ENCODE results near the gene EDC4.
"Not testable (repeated sequence)": the region's sequence is repeated elsewhere in the genome, so short reads cannot be mapped to it uniquely, and the experiment has no call there.

The EDC4 gene

DNA sequence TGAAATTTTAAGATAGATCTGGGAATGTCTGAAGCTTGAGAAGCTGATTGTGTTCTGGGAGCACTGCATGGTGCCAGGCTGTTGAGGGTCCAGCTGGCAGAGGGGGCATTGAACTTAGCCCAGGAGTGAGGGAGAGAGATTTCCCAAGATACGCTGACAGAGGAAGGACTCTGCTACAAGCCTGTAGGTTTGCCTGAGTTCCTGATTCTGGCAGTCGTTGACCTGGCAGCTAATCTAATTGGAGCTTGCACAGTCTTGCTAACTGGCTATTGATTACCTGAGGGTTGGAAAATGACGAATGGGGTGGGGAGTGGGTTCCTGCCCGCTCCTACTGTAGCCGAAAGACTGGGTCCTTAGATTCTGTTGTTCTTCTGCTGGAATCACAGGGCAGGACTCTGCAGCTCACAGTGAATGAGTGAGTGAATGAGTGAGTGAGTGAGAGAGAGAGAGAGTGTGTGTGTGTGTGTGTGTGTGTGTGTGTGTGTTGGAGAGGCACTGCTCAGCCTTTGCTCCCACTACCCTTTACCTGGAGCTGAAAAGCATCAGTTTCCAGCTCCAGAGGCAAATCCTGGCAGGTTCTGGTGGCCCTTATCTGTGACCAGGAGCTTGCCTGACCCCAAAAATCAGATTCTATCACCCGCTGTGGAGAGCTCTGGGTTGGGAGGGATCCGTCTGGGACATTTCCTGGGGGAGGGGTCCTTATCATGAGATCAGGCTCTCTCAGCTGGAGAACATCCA is 42.1 kb downstream of the EDC4 start:
- no peaks in the 10 kb centered on the region for H3K27me3 ChIP-seq (ENCODE audit: control insufficient read depth, insufficient read depth, low read length)
- H3K9me3 ChIP-seq (ENCODE audit: control insufficient read depth, insufficient read depth, low read length) = no peaks in the 10 kb centered on the region
- peak overlapping the region; percentile 8; the same call in 1 of the 2 replicates for H3K9ac ChIP-seq (ENCODE audit: low read depth, low read length)
- no peak overlapping the region for H3K4me3 ChIP-seq (ENCODE audit: low read depth, low read length)
- H3K4me1 ChIP-seq (ENCODE audit: control insufficient read depth, insufficient read depth, low read length) = peaks cover 16% of the 10 kb centered on the region
- H3K27ac ChIP-seq (ENCODE audit: low read depth, low read length) = peak overlapping the region; percentile 50
- H3K36me3 ChIP-seq (ENCODE audit: control insufficient read depth, insufficient read depth, low read length) = peaks cover 24% of the 10 kb centered on the region

DNA sequence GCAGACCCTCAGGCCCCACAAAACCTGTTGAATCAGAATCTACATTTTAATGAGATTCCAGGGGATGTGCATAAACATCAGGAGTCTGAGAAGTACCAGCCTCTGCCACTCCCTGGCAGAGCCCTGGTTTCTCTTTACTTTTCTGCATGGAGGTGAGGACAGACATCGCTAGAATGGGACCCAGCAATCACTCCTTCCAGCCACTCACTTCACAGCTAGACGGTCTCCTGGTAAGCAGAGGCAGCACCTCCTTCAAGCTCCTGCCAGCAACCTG is 42.6 kb downstream of the EDC4 start:
- peaks cover 16% of the 10 kb centered on the region for H3K4me1 ChIP-seq (ENCODE audit: control insufficient read depth, insufficient read depth, low read length)
- not testable (repeated sequence) for H3K4me3 ChIP-seq (ENCODE audit: low read depth, low read length); H3K27me3 ChIP-seq (ENCODE audit: control insufficient read depth, insufficient read depth, low read length); H3K9me3 ChIP-seq (ENCODE audit: control insufficient read depth, insufficient read depth, low read length); H3K9ac ChIP-seq (ENCODE audit: low read depth, low read length)
- H3K36me3 ChIP-seq (ENCODE audit: control insufficient read depth, insufficient read depth, low read length) = peaks cover 19% of the 10 kb centered on the region
- peak overlapping the region; percentile 50 for H3K27ac ChIP-seq (ENCODE audit: low read depth, low read length)

DNA sequence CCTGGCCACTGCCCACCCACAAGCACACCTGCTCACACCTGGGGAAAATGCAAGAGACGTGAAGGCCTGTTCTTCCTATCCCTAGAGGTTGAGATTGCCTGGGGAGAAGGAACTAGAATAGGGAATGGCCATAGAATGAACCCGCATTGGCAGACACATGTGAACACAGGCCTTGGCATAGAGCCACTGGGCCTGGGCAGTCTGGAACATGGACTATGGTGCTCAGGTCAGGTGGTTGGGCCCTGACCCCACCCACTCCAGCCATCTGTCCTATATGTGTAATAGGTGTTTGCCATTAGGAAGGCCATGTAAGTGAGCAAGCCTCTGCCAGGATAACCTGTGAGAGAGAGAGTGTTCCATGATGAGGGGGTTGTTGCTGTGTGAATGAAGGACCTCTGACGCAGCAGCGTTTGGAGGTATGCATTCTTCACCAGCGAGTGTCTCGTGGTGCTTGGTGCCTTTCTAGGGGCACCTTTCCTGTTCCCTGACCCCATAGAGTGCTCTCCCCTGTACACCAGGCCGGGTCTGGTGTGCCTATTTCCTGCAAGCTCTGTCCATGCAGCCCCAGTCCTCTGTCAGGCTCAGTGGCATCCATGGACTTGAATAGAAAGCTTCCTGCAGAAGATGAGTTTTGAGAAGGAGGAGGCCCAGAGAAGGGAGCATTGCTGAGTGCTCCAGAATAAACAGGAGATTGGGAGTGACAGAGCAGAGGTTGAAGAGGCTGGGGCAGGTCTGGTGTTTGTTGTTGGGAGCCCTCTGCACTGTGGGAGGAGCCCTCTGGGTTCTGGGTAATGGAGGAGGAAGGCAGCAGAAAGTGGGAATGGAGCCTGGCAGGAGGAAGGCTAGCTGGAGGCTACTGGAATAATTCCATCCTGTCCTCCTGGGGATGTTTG is 43.2 kb downstream of the EDC4 start:
- no peak overlapping the region for H3K4me3 ChIP-seq (ENCODE audit: low read depth, low read length)
- H3K4me1 ChIP-seq (ENCODE audit: control insufficient read depth, insufficient read depth, low read length) = peaks cover 16% of the 10 kb centered on the region
- peaks cover 16% of the 10 kb centered on the region for H3K36me3 ChIP-seq (ENCODE audit: control insufficient read depth, insufficient read depth, low read length)
- H3K9me3 ChIP-seq (ENCODE audit: control insufficient read depth, insufficient read depth, low read length) = no peaks in the 10 kb centered on the region
- no peaks in the 10 kb centered on the region for H3K27me3 ChIP-seq (ENCODE audit: control insufficient read depth, insufficient read depth, low read length)
- H3K27ac ChIP-seq (ENCODE audit: low read depth, low read length) = peak overlapping the region; percentile 50
- H3K9ac ChIP-seq (ENCODE audit: low read depth, low read length) = no peak overlapping the region

DNA sequence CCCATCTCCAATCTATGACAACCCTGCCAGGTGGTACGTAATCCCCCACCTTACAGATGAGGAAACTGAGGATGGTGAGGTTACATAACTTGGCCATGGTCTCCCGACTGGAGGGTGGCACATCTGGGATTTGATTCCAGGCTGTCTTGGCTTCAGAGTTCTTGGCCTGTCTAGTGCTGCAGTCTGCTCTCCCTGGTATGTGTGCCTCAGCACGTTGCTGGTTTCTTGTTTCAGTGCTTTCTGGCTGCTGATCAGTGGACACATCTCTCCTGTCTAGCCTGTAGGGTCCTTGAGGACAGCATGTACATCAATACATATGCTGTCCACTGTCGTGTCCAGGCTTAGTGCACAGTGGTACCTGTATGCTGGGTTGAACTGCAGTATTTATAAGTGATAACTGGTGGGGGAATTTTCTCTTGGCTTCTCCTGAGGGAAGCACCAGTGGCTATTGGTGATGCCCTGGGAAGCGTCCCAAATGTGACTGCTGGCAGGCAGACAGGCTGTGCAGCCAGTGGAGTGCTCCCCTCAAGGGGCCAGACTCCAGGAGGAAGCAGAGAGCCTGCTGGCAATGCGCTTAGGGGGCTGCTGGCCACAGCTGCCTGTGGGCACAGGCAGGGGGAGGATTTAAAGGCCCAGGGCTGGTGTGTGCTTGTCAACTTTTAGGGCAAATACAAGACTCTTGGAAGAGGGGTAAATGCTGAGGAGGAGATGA is 44.4 kb downstream of the EDC4 start:
- H3K27ac ChIP-seq (ENCODE audit: low read depth, low read length) = peak overlapping the region; percentile 12
- peaks cover 9% of the 10 kb centered on the region for H3K36me3 ChIP-seq (ENCODE audit: control insufficient read depth, insufficient read depth, low read length)
- H3K4me1 ChIP-seq (ENCODE audit: control insufficient read depth, insufficient read depth, low read length) = peaks cover 16% of the 10 kb centered on the region
- H3K27me3 ChIP-seq (ENCODE audit: control insufficient read depth, insufficient read depth, low read length) = no peaks in the 10 kb centered on the region
- H3K4me3 ChIP-seq (ENCODE audit: low read depth, low read length) = no peak overlapping the region
- no peak overlapping the region for H3K9ac ChIP-seq (ENCODE audit: low read depth, low read length)
- no peaks in the 10 kb centered on the region for H3K9me3 ChIP-seq (ENCODE audit: control insufficient read depth, insufficient read depth, low read length)

DNA sequence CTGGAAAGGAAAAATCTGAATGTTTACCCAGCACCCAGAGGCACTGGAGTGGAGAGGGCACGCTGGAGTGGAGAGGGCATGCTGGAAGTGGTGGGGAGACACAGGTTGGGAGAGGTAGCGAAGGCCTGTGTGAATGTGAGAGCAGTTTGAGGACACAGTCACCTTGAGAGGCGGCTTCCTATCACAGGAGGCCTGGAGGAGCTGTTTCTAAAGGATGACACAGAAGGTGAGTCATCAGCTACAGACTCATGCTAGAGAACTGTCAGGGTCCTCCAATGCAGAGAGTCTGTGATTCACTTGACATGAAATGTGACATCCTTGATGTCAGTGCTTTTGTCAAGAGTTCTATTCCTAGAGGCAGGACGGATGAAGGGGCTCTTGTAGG is 45.0 kb downstream of the EDC4 start:
- H3K27ac ChIP-seq (ENCODE audit: low read depth, low read length) = peak overlapping the region; percentile 12

DNA sequence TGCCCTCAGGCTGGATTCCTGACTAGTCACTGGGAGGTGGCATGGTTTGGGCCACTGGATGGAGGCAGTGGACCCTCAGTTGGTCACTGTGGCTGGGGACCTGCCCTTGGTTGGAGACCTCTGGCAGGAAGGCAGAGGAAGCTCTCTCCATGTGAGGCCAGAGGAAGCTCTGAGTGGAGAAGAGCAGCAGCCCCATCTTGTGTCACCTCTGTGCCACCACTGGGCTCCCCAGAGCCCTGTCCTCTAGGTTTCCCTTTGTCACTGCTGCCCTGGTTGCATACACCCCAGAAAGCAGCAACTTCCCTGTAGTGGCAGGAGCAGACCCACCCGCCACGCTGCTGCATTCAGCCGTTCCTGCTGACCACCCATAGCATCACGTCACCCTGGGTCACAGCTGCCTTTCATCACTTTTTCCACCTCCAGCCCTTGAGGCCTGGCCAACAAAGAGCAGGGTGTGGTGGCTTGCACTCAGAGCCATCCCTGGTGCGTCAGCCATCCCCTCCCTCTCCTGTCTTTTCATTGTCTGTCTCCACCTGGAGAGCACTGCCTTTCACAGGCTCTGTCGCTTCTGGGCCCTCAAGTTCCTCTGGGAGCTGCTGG is 46.9 kb downstream of the EDC4 start:
- no peak overlapping the region for H3K27ac ChIP-seq (ENCODE audit: low read depth, low read length)
- H3K27me3 ChIP-seq (ENCODE audit: control insufficient read depth, insufficient read depth, low read length) = no peaks in the 10 kb centered on the region
- H3K9ac ChIP-seq (ENCODE audit: low read depth, low read length) = no peak overlapping the region
- H3K36me3 ChIP-seq (ENCODE audit: control insufficient read depth, insufficient read depth, low read length) = peaks cover 17% of the 10 kb centered on the region
- no peaks in the 10 kb centered on the region for H3K9me3 ChIP-seq (ENCODE audit: control insufficient read depth, insufficient read depth, low read length)
- H3K4me3 ChIP-seq (ENCODE audit: low read depth, low read length) = no peak overlapping the region
- peaks cover 14% of the 10 kb centered on the region for H3K4me1 ChIP-seq (ENCODE audit: control insufficient read depth, insufficient read depth, low read length)

More for the DNA sequence above, 45.0 kb downstream of the EDC4 start:
- H3K9ac ChIP-seq (ENCODE audit: low read depth, low read length) = no peak overlapping the region
- no peaks in the 10 kb centered on the region for H3K27me3 ChIP-seq (ENCODE audit: control insufficient read depth, insufficient read depth, low read length)
- no peaks in the 10 kb centered on the region for H3K9me3 ChIP-seq (ENCODE audit: control insufficient read depth, insufficient read depth, low read length)
- no peak overlapping the region for H3K4me3 ChIP-seq (ENCODE audit: low read depth, low read length)
- peaks cover 9% of the 10 kb centered on the region for H3K36me3 ChIP-seq (ENCODE audit: control insufficient read depth, insufficient read depth, low read length)
- peaks cover 16% of the 10 kb centered on the region for H3K4me1 ChIP-seq (ENCODE audit: control insufficient read depth, insufficient read depth, low read length)

DNA sequence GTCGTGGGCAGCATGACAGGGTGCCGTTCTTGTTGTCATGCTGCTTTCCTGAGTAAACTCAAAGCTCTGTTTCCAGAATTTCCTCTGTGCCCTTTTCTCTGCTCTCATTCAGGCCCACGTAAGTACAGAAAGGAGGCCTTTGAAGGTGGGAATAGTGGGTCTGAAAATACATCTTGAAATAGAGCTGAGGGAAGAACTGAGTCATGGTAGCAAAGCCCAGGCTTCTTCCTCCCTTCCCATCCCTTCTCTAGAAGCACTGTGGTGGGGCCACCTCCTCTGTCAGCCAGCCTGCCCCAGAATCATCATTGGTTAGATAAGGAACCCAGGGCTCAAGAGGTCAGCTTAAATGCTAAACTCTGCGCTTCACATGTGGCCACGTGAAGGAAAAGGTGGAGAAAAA is 49.4 kb downstream of the EDC4 start:
- H3K4me3 ChIP-seq (ENCODE audit: low read depth, low read length) = no peak overlapping the region
- no peaks in the 10 kb centered on the region; the same call in 1 of the 2 replicates for H3K4me1 ChIP-seq (ENCODE audit: control insufficient read depth, insufficient read depth, low read length)
- H3K9me3 ChIP-seq (ENCODE audit: control insufficient read depth, insufficient read depth, low read length) = no peaks in the 10 kb centered on the region
- no peak overlapping the region for H3K9ac ChIP-seq (ENCODE audit: low read depth, low read length)
- no peaks in the 10 kb centered on the region for H3K27me3 ChIP-seq (ENCODE audit: control insufficient read depth, insufficient read depth, low read length)
- H3K27ac ChIP-seq (ENCODE audit: low read depth, low read length) = no peak overlapping the region
- peaks cover 12% of the 10 kb centered on the region; the same call in 1 of the 2 replicates for H3K36me3 ChIP-seq (ENCODE audit: control insufficient read depth, insufficient read depth, low read length)

DNA sequence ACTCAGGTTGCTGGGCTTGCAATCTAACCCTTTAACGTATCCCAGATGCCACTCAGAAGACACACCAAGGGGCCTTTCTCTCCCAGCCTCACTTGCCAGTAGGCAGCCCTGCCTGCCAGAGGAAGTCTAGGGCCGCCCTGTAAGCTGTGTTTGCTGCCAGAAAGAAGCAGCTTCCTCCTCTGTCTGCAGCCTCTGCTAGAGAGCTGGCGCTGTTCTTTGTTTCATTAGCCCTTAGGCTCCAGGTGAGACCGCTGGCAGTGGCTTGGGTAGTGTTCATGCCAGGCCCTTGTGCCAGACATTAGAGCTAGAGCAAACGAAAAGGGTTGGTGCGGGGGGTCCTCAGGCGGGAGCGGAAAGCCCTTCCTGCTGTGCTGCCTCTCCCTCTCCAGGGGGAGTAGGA is 49.9 kb downstream of the EDC4 start:
- Histone ChIP-seq H3K9ac (ENCODE audit: low read depth, low read length) (no peak overlapping the region), H3K27ac (ENCODE audit: low read depth, low read length) (no peak overlapping the region), H3K4me3 (ENCODE audit: low read depth, low read length) (no peak overlapping the region), H3K27me3 (ENCODE audit: control insufficient read depth, insufficient read depth, low read length) (no peaks in the 10 kb centered on the region), H3K9me3 (ENCODE audit: control insufficient read depth, insufficient read depth, low read length) (no peaks in the 10 kb centered on the region), H3K4me1 (ENCODE audit: control insufficient read depth, insufficient read depth, low read length) (no peaks in the 10 kb centered on the region; the same call in 1 of the 2 replicates), H3K36me3 (ENCODE audit: control insufficient read depth, insufficient read depth, low read length) (peaks cover 15% of the 10 kb centered on the region)

DNA sequence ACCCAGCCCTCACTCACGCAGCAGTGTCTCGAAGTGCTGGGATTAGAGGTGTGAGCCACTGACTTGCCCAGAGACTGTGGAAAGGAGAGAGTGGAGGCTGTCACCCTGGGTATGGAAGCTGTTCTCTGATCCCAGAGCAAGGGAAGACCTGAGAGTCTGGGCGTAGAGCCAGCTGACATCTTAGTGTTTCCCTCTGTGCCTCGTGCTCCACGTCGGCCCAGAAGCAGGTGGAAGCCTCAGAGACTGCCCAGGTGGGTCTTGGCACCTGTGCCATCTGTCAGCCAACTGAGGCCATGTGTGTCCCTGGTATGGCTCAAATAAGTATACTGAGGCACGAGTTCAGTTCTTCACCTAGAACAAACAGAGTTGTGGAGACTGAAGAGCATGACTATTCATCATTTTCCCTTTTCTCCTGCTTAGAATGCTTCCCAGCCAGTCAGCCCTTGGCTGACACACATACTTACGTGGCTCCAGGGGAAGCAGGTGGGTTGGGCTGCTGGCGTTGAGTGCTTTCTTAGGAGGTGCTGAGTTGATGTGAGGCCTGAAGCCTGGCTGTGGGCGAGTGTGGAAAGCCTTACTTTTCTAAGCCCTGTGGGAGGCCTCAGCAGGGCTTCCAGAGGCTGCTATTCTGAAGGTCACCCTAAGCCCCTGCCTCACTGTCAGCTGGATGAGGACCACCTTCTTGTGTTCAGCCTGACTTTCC is 50.7 kb downstream of the EDC4 start:
- no peaks in the 10 kb centered on the region for H3K9me3 ChIP-seq (ENCODE audit: control insufficient read depth, insufficient read depth, low read length)
- H3K27ac ChIP-seq (ENCODE audit: low read depth, low read length) = no peak overlapping the region
- no peaks in the 10 kb centered on the region; the same call in 1 of the 2 replicates for H3K4me1 ChIP-seq (ENCODE audit: control insufficient read depth, insufficient read depth, low read length)
- no peak overlapping the region for H3K4me3 ChIP-seq (ENCODE audit: low read depth, low read length)
- no peak overlapping the region for H3K9ac ChIP-seq (ENCODE audit: low read depth, low read length)
- no peaks in the 10 kb centered on the region for H3K27me3 ChIP-seq (ENCODE audit: control insufficient read depth, insufficient read depth, low read length)
- peaks cover 16% of the 10 kb centered on the region for H3K36me3 ChIP-seq (ENCODE audit: control insufficient read depth, insufficient read depth, low read length)

DNA sequence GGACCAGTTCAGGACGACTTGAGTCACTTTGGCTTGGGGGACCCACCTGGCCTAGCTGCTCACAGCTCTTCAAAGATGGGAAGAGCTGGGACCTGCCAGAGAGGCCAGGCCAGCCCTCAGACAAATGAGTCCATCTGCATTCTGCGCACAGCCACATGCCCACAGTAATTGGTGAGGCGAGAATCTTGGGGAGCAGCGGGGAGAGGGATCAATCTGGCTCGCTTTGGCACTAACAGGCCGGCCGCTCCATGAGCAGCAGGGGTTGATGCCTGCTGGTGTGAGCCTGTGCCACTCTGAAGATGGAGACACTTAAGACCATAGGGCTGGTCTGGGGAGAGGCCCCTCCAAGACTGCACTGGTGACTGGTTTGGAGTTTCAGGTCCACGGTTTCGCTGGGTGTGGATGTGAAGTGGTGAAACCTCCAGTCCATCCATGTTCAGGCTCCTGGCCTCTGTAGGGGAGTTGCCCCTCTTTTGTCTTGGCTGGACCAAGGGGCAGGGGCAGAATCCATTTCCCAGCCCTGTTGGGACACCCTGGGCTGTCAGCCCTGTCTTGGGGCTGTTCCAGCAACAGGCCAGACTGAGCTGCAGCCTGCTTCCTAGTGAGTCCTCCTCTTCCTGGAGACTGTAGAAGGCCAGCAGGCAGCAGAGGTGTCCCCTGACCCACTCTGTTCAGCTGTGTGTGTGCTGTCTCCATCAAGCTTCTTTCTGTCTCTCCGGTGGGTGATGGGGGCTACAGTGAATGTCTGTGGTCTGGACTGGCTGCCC is 51.5 kb downstream of the EDC4 start:
- Histone ChIP-seq H3K9ac (ENCODE audit: low read depth, low read length) (no peak overlapping the region), H3K9me3 (ENCODE audit: control insufficient read depth, insufficient read depth, low read length) (no peaks in the 10 kb centered on the region), H3K27me3 (ENCODE audit: control insufficient read depth, insufficient read depth, low read length) (no peaks in the 10 kb centered on the region), H3K4me1 (ENCODE audit: control insufficient read depth, insufficient read depth, low read length) (no peaks in the 10 kb centered on the region; the same call in 1 of the 2 replicates), H3K36me3 (ENCODE audit: control insufficient read depth, insufficient read depth, low read length) (peaks cover 24% of the 10 kb centered on the region), H3K27ac (ENCODE audit: low read depth, low read length) (no peak overlapping the region), H3K4me3 (ENCODE audit: low read depth, low read length) (no peak overlapping the region)
